ENCODE measurements around the gene SPATS2.
A peak's percentile ranks its signal among the peaks of the same experiment; 100 is the strongest.

The SPATS2 gene

DNA sequence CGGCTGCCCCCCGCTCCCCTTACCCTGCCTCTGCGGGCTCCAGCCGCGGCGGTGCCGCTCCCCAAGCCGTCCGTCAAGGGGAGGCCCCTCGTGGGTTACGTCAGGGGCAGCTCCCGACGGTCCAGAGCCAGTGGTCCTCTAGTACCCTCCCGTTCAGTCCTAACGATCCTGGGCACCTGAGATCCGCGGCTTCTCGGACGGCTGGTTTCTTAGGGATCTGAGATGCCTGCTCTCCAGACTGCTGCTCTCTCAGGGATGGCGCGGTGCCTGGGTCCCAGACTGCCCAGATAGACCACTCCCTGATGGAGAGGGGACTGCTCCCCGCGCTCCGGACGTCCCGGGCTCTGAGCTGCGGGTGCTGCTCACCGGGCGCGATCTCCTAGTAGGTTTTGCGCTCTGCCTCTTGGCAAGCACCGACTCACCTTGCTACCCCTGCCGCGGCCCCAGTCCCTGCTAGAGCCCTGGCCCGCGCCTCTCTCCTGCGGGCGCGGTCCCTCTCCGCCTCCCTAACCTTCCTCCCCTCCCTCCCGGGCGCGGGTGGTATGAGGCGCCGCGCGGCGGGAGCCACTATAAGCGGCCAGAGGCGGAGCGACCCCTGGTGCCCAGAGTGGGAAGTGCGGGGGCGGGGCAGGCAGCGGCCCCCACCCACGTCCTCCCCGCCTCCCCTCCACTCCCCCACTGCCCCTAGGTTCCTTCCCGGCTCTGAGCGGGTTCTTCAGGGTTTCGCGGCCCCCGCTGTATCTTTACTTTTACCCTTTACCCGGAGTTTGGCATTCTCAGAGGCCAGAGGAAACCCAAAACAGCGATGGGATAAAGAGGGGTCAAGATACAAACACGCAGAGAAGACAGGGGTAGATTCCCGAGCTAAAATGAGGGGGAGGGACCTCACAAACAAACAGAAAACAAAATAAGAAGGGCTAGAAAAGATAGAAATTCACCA, 30.3 kb upstream of the SPATS2 start, which contains the start of gene C1QL4:
Gene C1QL4 (minus strand): TSS at position 544 of the 940 bp plus-strand sequence. CDS start 711 bp downstream, outside the sequence.
- DNase-seq: peak; percentile 66 to 76

DNA sequence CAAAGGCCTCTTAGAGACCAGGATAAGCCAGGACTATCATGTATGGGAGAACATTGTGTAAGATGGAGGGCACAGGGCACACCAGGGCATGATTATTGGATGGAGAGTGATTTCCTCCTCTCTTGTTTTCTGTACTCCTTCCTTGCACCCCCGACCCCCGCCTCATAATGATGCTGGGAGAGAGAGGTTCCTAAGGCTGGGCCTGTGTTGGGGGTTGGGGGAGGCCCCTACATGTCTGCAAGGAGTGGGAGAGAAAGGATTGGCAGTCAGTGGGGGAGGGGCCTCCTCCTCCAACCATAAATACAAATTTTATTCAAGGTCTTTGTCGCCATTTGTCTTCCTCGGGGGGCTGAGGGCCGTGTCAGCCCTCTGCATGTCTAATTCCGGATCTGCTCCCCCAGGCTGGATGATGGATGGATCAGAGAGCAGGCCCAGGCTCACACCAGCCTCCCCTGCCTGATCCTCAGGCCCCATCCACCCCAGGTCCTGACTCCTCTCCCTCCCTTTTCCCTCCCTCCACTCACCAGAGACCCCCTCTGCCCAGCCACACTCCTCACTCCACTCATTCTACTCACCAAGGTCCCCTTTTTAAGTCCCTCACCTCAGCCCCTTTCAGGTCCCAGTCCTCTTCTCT, 28.3 kb upstream of the SPATS2 start:
- no peak for DNase-seq

- DNase-seq: no peak
Measured at GRCh38 chr12:49339464-49339861, 27.8 kb upstream of the SPATS2 start.

DNA sequence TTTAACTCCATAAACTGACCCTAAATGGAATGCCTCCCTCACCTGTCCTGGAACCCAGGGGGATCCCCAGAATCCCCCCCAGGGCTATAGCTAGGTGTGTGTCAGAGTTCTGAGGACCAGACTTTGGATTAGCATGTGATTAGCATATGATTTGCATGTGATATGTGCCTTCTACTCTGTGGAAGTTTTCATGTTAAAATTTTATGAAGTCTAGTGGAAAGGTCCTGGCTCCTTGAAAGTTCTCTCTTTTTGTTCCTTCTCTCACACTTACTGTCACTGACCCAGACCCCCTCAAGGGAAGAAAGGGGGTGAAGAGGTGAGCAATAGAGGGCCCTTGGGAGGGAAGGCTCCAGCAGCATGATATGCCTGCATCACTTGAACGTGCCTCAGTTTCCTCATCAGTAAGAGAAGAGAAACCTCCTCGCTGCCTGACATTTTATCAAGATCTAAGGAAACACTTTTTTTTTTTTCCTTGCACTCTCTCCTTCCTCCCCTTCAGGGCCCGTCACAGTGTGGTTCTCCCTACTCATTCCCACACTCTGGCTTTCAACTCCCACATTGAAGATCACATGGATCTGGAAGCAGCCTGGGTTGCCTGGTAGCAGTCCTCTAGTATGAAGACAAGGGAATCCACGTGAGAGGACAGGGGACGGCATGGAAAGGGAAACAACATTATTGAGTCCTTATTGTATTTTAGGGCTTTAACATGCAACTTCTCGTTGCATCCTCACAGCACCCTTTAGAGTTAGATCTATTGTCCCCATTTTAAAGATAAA, 27.0 kb upstream of the SPATS2 start:
- no peak for DNase-seq

- DNase-seq: no peak
Measured at GRCh38 chr12:49340971-49341776, 26.1 kb upstream of the SPATS2 start.

- no peak for DNase-seq
Measured at GRCh38 chr12:49341777-49342065, 25.5 kb upstream of the SPATS2 start.

DNA sequence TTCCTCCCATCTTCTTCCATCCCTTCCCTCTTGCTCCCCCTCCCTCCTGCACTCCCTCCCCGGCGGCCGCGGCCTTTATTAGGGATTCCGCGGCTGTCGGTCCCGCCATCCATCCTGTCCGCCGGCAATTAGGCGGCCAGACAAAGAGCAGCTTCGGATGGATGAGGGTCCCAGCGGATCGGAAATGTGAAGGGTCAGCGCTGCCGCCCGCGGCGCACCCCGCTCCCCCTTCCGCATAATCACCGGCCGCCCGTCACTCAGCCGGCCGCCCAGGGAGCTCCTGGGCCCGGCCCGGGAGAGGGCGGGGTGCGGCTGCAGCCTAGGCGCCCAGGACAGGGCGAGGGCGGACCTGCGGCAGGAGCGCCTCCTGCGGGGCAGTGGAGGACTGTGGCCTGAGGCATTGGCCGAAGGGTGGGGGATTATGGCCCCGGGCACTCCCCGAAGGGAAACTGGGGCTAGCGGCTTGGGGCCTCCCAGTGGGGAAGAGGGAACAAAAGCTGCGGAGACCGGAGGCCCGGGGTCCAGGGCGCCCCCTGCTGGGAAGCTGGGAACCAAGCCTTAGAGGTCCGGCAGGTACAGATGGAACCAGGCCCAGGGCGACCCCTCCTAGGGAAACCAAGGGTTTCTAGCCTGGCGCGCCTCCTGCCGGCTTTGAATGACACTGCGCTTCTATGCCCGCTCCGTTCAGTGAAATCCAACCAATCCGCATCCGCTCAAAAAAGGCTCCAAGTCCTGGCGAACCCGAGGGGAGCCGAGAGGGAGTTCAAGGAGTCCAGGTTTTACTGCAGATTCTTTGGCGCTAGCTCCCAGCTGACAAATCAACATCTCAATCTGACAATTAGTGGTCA, 25.0 kb upstream of the SPATS2 start:
- peak; percentile 88 to 91 for DNase-seq

- DNase-seq: no peak
Measured at GRCh38 chr12:49342914-49343731, 24.1 kb upstream of the SPATS2 start.

DNA sequence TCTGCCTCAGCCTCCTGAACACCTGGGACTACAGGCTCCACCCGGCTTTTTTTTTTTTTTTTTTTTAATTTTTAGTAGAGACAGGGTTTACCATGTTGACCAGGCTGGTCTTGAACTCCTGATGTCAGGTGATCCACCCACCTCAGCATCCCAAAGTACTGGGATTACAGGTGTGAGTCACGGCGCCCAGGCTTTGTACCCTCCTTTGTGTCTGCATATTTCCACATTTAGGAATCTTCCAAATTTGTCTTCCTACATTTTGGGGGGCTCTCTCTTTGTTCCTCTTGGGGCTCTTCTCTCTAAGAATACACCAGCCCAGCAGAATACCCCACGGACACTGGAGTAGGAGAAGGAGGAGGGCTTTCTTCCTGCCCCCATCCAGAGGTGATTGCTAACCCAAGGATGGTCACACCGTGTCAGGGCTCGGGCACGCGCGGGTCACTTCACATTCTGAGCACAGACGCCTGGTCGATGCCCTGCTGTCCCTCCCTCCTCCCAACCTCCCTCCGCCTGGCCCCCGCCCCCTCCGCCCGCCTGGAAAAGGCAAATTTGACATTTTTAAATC, 22.7 kb upstream of the SPATS2 start:
- DNase-seq: no peak

DNA sequence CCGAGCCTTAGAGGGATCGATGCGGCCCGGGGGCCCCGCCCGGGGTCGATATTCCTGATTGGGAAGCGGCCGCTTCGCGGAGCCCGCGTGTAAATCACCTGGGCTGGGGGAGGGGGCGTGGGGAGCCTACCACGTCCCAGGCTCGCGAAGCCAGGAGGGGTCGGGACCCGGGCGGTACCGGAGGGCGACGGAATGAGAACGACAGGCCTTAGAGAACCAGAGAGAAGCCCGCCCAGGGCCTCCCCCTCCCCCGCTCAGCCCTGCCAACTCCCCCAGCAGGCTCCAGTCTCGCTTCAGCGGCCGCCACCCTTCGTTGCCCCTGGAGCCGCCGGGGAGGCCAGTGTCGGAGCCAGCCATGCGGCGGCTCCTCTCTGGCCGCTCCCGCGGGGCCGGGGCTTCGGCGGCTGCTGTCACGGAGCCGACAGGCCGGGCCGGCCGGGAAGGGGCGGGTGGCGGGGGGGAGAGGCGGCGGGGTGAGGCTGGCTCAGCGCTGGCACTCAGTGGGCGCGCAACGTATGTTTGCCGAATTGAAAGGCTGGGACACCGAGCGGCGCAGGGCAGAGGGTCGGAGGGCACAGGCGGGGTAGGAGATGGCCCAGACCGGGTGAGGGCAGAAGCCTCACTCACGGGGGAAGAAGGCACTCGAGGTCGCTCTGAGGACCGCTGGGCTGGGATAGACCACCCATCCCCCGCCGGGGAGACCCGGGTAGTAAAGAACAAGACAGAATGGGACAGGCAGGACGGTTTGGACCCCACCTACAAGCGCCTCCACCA, 22.0 kb upstream of the SPATS2 start:
- DNase-seq: no peak

DNA sequence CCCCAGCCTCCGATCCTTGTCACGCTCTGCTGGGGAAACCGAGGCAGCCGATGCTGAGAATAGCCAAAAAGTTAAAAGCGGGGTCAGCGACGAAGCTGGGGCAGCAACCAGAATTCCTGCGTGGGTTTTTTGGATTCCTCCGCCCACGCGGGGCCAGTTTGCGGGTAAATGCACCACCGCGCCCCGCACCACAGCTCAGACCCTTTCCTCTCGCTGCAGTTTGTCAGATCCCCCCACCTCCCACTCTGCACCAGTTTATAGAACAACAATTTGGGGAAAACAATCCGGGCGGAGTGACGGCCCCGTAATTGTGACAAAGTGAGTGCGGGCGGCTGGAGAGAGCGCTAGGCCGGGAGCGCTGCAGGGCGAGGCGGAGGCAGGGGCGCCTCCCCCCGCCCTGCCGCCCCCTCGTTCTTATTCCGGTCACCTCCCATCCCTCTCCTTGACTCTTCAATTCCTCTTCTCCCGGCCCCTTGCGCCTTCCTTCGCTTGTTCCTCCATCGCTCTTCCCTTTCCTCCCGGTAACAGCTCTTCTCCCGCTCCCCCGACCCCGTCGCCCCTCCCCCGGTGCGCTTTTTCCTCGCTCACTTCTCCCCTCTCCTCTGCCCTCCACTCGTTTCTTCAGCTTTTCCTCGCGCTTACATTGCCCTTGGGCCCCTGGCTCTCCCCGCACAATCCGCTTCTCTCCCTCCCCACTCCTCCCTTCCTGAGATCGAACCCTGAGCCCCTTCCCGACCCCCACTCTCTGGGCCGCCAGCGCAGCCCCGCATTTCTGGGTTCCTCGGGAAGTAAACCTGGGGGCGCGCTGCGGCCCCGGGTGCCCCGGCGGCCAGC, 21.2 kb upstream of the SPATS2 start:
- DNase-seq: no peak

GRCh38 chr12:49346659-49347310, 20.5 kb upstream of the SPATS2 start, which contains the start of gene DNAJC22:
DNAJC22 (plus strand) TSS chr12:49346888; CDS start chr12:49348873, 1,985 bp downstream.
- no peak for DNase-seq

GRCh38 chr12:49347311-49348193, 19.7 kb upstream of the SPATS2 start:
- DNase-seq: peak; percentile 13 to 35

DNA sequence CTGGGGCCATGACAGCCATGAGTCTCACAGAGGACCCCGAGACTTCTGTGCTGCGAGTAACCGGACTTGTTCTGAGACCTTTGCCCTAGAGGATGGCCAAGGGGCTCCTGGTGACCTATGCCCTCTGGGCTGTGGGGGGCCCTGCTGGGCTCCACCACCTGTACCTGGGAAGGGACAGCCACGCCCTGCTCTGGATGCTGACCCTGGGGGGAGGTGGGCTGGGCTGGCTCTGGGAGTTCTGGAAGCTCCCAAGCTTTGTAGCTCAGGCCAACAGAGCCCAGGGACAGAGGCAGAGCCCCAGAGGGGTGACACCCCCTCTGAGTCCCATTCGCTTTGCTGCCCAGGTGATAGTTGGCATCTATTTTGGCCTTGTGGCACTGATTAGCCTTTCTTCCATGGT, 18.5 kb upstream of the SPATS2 start:
- DNase-seq: no peak

DNA sequence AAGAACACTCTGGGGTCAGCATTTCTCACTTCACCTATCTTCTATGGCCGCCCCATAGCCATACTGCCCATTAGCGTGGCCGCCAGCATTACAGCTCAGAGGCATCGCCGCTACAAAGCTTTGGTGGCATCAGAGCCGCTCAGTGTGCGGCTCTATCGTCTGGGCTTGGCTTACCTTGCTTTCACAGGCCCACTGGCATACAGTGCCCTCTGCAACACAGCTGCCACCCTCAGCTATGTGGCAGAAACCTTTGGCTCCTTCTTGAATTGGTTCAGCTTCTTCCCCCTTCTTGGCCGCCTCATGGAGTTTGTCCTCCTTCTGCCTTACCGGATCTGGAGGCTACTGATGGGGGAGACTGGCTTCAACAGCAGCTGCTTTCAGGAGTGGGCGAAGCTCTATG, 18.0 kb upstream of the SPATS2 start:
- no peak for DNase-seq

- DNase-seq: no peak
Measured at GRCh38 chr12:49352351-49352750, 14.9 kb upstream of the SPATS2 start.

GRCh38 chr12:49355913-49356312, 11.3 kb upstream of the SPATS2 start:
- no peak for DNase-seq
